Activated CD8-positive, alpha-beta memory T cell treated with anti-CD3 and anti-CD28 coated beads, Interleukin-2, amount 50 U/mL, for 48 hours (primary cell): ENCODE measurements around the gene PRKG1.

Experiments
- DNase-seq: peaks from one replicate; pipeline ENCODE4 v3.0.0-alpha.2; 2020

PRKG1 gene

GRCh38 chr10:51462076-51462779 lies 387.9 kb downstream of the PRKG1 start:
- no peak for DNase-seq

GRCh38 chr10:51468424-51468823 lies 394.1 kb downstream of the PRKG1 start:
- DNase-seq = no peak

- DNase-seq = no peak
These were observed 395.4 kb downstream of the PRKG1 start for GRCh38 chr10:51469686-51470085.

- DNase-seq = no peak
These were observed 397.0 kb downstream of the PRKG1 start for GRCh38 chr10:51471271-51471670.

GRCh38 chr10:51472154-51472553 lies 397.9 kb downstream of the PRKG1 start:
- DNase-seq = no peak

GRCh38 chr10:51479711-51480110 lies 405.4 kb downstream of the PRKG1 start:
- no peak for DNase-seq

- no peak for DNase-seq
These were observed 411.4 kb downstream of the PRKG1 start for GRCh38 chr10:51485668-51486067.

- DNase-seq = no peak
These were observed 413.3 kb downstream of the PRKG1 start for GRCh38 chr10:51487576-51487975.

GRCh38 chr10:51488766-51489408 lies 414.6 kb downstream of the PRKG1 start:
- no peak for DNase-seq

GRCh38 chr10:51498424-51498823 lies 424.1 kb downstream of the PRKG1 start:
- no peak for DNase-seq

- no peak for DNase-seq
These were observed 427.1 kb downstream of the PRKG1 start for GRCh38 chr10:51501396-51501795.

- no peak for DNase-seq
These were observed 427.8 kb downstream of the PRKG1 start for GRCh38 chr10:51502124-51502523.

- no peak for DNase-seq
These were observed 429.1 kb downstream of the PRKG1 start for GRCh38 chr10:51503378-51503777.

- DNase-seq = no peak
These were observed 433.2 kb downstream of the PRKG1 start for GRCh38 chr10:51507476-51507875.

GRCh38 chr10:51508156-51508555 lies 433.9 kb downstream of the PRKG1 start:
- no peak for DNase-seq

GRCh38 chr10:51510231-51510630 lies 435.9 kb downstream of the PRKG1 start:
- no peak for DNase-seq

- DNase-seq = no peak
These were observed 447.3 kb downstream of the PRKG1 start for GRCh38 chr10:51521605-51522004.

- no peak for DNase-seq
These were observed 448.6 kb downstream of the PRKG1 start for GRCh38 chr10:51522858-51523257.

- no peak for DNase-seq
These were observed 449.2 kb downstream of the PRKG1 start for GRCh38 chr10:51523440-51523839.

GRCh38 chr10:51524041-51524440 lies 449.8 kb downstream of the PRKG1 start:
- DNase-seq = no peak

- no peak for DNase-seq
These were observed 453.4 kb downstream of the PRKG1 start for GRCh38 chr10:51527522-51528219.

- DNase-seq = no peak
These were observed 454.2 kb downstream of the PRKG1 start for GRCh38 chr10:51528527-51528926.

- no peak for DNase-seq
These were observed 456.3 kb downstream of the PRKG1 start for GRCh38 chr10:51530541-51530940.

GRCh38 chr10:51532044-51532443 lies 457.8 kb downstream of the PRKG1 start:
- no peak for DNase-seq
